Activated T-cell treated with anti-CD3 and anti-CD28 coated beads, Interleukin-2, amount 50 U/mL, for 48 hours (primary cell): ENCODE data around the gene C7orf25.

ENCODE experiments used
- DNase-seq, 2 experiments: peaks; one replicate each; pipeline ENCODE4 v3.0.0-alpha.2; 2020

The C7orf25 gene

GRCh38 chr7:42911454-42912447, at the start of gene C7orf25:
C7orf25 (minus strand) TSS chr7:42912070; CDS start chr7:42910900, 1,170 bp downstream.
- peak; percentile 95 to 97 for DNase-seq

- DNase-seq = no peak
Observed at GRCh38 chr7:42961170-42961569, 49.3 kb upstream of the C7orf25 start.

- no peak for DNase-seq
Observed at GRCh38 chr7:42960762-42961161, 48.9 kb upstream of the C7orf25 start.

GRCh38 chr7:42959549-42959948, 47.7 kb upstream of the C7orf25 start:
- DNase-seq = no peak

GRCh38 chr7:42956062-42956461, 44.2 kb upstream of the C7orf25 start:
- no peak for DNase-seq

- DNase-seq = no peak
Observed at GRCh38 chr7:42953994-42954393, 42.1 kb upstream of the C7orf25 start.

- DNase-seq = no peak
Observed at GRCh38 chr7:42952328-42952727, 40.5 kb upstream of the C7orf25 start.

GRCh38 chr7:42950417-42950816, 38.5 kb upstream of the C7orf25 start:
- no peak for DNase-seq

GRCh38 chr7:42947521-42947920, 35.7 kb upstream of the C7orf25 start:
- DNase-seq = no peak

- DNase-seq = no peak
Observed at GRCh38 chr7:42946627-42946950, 34.7 kb upstream of the C7orf25 start.

- DNase-seq = no peak
Observed at GRCh38 chr7:42945821-42946626, 34.2 kb upstream of the C7orf25 start.

- peak; percentile 82 to 83 for DNase-seq
Observed at GRCh38 chr7:42940985-42941847, 29.3 kb upstream of the C7orf25 start.

- DNase-seq = no peak
Observed at GRCh38 chr7:42939457-42940240, 27.8 kb upstream of the C7orf25 start.

- DNase-seq = no peak
Observed at GRCh38 chr7:42935861-42936260, 24.0 kb upstream of the C7orf25 start.

- DNase-seq = no peak
Observed at GRCh38 chr7:42934291-42934690, 22.4 kb upstream of the C7orf25 start.

- no peak for DNase-seq
Observed at GRCh38 chr7:42932811-42933591, 21.1 kb upstream of the C7orf25 start.

- DNase-seq = peak; percentile 91 to 94
Observed at GRCh38 chr7:42931834-42932651, 20.2 kb upstream of the C7orf25 start, which contains the start of the genes MRPL32 and PSMA2. MRPL32 (plus strand) TSS chr7:42932376; CDS start chr7:42932387, 11 bp downstream. PSMA2 (minus strand) TSS chr7:42932174; CDS start chr7:42932158, 16 bp downstream.

- DNase-seq = no peak
Observed at GRCh38 chr7:42931447-42931833, 19.6 kb upstream of the C7orf25 start.

GRCh38 chr7:42930889-42931288, 19.0 kb upstream of the C7orf25 start:
- no peak for DNase-seq

- no peak for DNase-seq
Observed at GRCh38 chr7:42929449-42929848, 17.6 kb upstream of the C7orf25 start.
